BLaER1 (cell line): Measurements from ENCODE around the gene KLF6.

Experiments used
- H3K27ac ChIP-seq: shearing (Covaris generic); formaldehyde crosslinking; 2 replicates; pipeline ENCODE4 v1.8.1; 2022
- H3K27me3 ChIP-seq: shearing (Covaris generic); formaldehyde crosslinking; 2 replicates; pipeline ENCODE4 v1.8.1; 2022
- H3K36me3 ChIP-seq: shearing (Covaris generic); formaldehyde crosslinking; 2 replicates; pipeline ENCODE4 v1.8.1; 2022
- H3K4me1 ChIP-seq: shearing (Covaris generic); formaldehyde crosslinking; 2 replicates; pipeline ENCODE4 v1.8.1; 2022
- H3K4me2 ChIP-seq: shearing (Covaris generic); formaldehyde crosslinking; 2 replicates; pipeline ENCODE4 v1.8.1; 2022
- H3K4me3 ChIP-seq: shearing (Covaris generic); formaldehyde crosslinking; 2 replicates; pipeline ENCODE4 v1.8.1; 2022
- H3K9ac ChIP-seq: shearing (Covaris generic); formaldehyde crosslinking; 2 replicates; pipeline ENCODE4 v1.8.1; 2022
- H3K9me3 ChIP-seq: shearing (Covaris generic); formaldehyde crosslinking; 2 replicates; pipeline ENCODE4 v1.8.1; 2022
- H4K20me1 ChIP-seq: shearing (Covaris generic); formaldehyde crosslinking; 2 replicates; pipeline ENCODE4 v1.8.1; 2022
- Cebpa-rat ChIP-seq: shearing (Covaris generic); IDR thresholded peaks from 2 replicates; pipeline ENCODE4 v1.8.1; 2022

The KLF6 gene

DNA sequence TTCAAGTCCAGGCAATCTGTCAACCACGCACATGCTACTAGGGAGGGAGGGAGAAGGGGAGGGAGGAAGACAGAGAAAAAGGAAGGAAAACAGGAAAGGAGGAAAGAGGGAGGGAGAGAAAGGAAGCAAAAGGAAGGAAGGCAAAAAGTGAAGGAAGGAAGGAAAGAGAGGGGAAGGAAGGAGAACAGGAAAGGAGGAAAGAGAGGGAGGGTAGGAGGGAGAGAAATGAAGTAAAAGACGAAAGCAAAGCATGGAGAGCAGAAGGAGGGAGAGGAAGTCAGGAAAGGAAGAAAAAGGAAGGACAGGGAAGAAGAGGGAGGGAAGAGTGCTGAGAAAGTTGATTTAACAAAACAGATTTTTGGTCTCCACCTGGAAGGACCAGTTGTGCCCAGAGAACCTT lies 25.6 kb downstream of the KLF6 start:
- Histone ChIP-seq H3K27ac (no peak overlapping the region), H3K9ac (no peak overlapping the region), H4K20me1 (no peaks in the 10 kb centered on the region), H3K4me3 (no peak overlapping the region), H3K4me2 (no peak overlapping the region), H3K36me3 (no peaks in the 10 kb centered on the region), H3K4me1 (peaks cover 19% of the 10 kb centered on the region), H3K27me3 (no peaks in the 10 kb centered on the region), H3K9me3 (peaks cover 6% of the 10 kb centered on the region; the same call in 1 of the 2 replicates)
- no peak for TF ChIP-seq Cebpa-rat

DNA sequence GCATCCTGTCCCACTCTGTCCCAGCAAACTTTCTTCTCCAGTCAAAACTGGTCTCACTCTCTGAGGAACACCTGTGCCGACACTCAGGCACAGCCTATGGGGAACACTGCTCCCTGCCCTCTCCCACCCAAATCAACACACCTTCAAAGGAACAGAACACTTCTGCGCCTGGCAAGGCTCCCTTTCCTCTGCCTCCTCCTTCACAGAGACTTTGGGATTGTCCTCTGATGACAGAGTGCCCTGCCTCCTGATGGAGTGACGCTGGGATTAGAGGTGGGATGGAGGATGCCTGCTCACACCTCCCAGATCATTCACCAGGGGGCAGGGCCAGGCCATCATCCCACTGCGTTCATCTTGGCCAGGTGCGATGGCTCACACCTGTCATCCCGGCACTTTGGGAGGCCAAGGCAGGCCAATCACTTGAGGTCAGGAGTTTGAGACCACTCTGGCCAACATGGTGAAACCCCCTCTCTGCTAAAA lies 26.5 kb downstream of the KLF6 start:
- H3K9ac ChIP-seq = no peak overlapping the region

DNA sequence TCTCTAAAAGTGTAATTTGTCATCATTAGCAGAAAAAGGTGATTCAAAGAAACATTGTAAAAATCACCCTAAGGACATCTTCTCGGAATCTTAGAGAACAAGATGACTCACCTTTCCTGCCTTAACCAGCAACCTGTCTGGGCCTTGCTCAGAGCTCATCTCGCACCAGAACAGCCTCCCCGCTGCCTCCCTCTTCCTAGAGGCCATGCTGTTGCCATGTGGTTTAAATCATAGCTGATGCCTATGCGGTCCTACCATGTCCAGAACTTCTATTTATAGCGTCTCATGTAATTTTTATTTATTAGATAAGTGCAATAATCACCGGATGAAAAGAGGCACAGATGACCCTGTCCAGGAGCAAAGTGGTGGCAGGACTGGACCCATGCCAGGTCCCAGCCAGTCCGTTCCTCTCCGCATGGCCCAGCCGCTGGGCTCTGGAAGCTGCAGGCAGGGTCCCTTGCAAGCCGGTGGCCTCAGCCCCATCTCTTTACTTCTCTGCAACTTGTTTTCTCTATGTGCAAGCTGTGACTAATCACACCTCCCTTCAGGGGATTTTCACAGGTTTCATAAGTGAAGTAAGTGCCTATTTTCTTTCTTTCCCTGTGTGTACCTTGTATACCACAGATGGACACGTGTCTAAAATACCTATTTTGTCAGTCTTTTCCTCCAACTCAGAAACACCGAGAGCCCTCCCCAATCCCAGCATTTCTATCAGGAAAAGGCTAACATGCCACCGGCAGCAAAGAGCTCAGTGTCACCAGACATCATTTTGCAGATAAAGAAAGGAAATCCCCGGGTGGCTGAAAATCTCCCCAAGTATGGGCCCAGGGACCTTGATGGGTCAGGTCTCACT lies 27.1 kb downstream of the KLF6 start:
- Histone ChIP-seq H3K9me3 (peaks cover 6% of the 10 kb centered on the region; the same call in 1 of the 2 replicates), H3K4me3 (no peak overlapping the region), H3K36me3 (no peaks in the 10 kb centered on the region), H3K4me1 (peaks cover 16% of the 10 kb centered on the region), H3K4me2 (no peak overlapping the region), H3K9ac (no peak overlapping the region), H4K20me1 (no peaks in the 10 kb centered on the region), H3K27ac (no peak overlapping the region), H3K27me3 (no peaks in the 10 kb centered on the region)
- TF ChIP-seq Cebpa-rat = no peak

More for the DNA sequence above, 26.5 kb downstream of the KLF6 start:
- Histone ChIP-seq H3K27me3 (no peaks in the 10 kb centered on the region), H3K36me3 (no peaks in the 10 kb centered on the region), H3K9me3 (peaks cover 6% of the 10 kb centered on the region; the same call in 1 of the 2 replicates), H3K27ac (no peak overlapping the region), H3K4me1 (peaks cover 12% of the 10 kb centered on the region; the same call in 1 of the 2 replicates), H4K20me1 (no peaks in the 10 kb centered on the region), H3K4me3 (no peak overlapping the region), H3K4me2 (no peak overlapping the region)
- TF ChIP-seq Cebpa-rat = no peak

DNA sequence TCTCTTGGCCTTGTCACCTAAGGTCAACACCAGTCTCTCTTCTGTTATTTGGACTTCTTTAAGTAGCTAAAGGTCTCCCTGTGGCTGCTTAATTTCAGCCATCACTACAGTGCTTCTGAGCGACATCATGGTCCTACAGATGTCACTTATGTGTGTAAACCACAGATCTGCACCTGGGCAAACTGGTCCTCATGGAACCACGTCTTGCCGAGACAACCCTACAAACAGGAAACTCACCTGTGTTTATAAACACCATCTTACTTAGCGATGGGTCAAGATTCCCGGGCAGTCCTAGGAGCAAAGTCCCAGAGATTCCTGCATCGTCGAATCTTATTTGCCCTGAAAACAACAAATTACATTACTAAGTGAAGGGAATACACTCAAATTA lies 27.8 kb downstream of the KLF6 start:
- no peak overlapping the region for H3K27ac ChIP-seq
- no peak overlapping the region for H3K4me3 ChIP-seq
- H3K27me3 ChIP-seq = no peaks in the 10 kb centered on the region
- no peak for TF ChIP-seq Cebpa-rat
- H3K4me1 ChIP-seq = peaks cover 22% of the 10 kb centered on the region
- H4K20me1 ChIP-seq = no peaks in the 10 kb centered on the region
- no peak overlapping the region for H3K9ac ChIP-seq
- H3K36me3 ChIP-seq = no peaks in the 10 kb centered on the region
- no peak overlapping the region for H3K4me2 ChIP-seq
- H3K9me3 ChIP-seq = peaks cover 6% of the 10 kb centered on the region; the same call in 1 of the 2 replicates

DNA sequence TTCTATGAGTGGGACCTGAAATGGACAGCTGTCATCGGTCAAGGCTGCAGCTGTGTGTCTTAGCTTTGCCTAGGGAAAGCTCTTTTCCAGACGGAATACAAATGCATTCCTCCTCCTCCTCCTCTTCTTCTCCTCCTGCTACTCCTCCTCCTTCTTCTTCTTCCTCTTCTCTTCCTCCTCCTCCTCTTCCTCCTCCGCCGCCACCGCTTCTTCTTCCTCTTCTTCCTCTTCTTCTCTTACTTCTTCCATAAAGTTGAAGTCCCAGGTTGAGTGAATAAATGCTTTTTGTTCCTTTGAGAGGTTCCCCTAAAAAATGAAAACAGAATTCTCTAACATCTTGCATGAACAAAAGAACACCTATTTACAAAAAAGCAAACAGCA lies 28.7 kb downstream of the KLF6 start:
- Histone ChIP-seq H3K4me1 (peaks cover 28% of the 10 kb centered on the region), H3K4me3 (no peak overlapping the region), H3K27me3 (no peaks in the 10 kb centered on the region), H3K27ac (no peak overlapping the region), H4K20me1 (no peaks in the 10 kb centered on the region), H3K9ac (no peak overlapping the region), H3K4me2 (no peak overlapping the region), H3K9me3 (peaks cover 6% of the 10 kb centered on the region; the same call in 1 of the 2 replicates), H3K36me3 (no peaks in the 10 kb centered on the region)
- TF ChIP-seq Cebpa-rat = no peak

DNA sequence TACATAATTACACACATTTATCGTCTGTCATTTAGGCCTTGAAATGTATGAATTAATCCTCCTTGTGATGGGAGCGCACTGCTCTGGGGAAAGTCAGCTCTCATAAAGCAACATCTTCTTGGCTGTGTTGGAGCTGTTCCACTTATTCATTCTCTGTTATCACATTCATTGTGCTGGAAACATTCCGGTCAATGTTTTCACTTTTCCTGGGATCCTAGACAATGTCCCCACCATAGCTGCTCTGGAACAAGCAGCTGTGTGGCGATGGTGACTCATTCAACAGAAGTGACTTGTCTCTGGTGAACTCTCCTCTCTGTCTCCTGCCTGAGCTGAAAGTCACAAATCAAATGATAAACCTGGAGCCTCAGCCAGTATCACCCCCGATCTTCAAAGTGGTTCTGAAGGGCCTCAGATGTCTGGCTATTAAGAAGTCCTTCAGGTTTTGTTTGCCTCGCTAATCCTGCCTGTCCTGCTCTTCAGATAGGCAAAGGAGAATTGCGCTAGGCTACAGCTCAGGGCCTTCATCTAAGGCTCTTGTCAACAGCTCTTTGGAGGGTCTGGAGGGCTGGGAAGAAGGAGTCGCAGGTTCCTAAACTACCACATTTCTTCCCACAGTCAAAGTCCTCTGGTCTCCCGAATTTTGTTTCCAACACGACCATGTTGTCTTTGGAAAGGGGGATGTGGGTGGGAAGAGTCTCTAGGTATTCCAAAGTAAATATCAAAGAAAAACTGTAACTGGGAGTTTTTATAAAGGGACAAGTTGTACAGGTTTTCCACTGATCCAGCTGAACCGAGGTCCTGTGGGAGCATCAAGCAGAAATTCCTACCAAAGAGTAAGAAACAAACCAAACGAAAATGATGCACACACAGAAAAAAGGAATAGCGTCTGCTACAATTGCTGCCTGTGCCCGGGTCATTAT lies 29.3 kb downstream of the KLF6 start:
- H3K27ac ChIP-seq = no peak overlapping the region
- H3K4me2 ChIP-seq = no peak overlapping the region
- H3K4me3 ChIP-seq = no peak overlapping the region

DNA sequence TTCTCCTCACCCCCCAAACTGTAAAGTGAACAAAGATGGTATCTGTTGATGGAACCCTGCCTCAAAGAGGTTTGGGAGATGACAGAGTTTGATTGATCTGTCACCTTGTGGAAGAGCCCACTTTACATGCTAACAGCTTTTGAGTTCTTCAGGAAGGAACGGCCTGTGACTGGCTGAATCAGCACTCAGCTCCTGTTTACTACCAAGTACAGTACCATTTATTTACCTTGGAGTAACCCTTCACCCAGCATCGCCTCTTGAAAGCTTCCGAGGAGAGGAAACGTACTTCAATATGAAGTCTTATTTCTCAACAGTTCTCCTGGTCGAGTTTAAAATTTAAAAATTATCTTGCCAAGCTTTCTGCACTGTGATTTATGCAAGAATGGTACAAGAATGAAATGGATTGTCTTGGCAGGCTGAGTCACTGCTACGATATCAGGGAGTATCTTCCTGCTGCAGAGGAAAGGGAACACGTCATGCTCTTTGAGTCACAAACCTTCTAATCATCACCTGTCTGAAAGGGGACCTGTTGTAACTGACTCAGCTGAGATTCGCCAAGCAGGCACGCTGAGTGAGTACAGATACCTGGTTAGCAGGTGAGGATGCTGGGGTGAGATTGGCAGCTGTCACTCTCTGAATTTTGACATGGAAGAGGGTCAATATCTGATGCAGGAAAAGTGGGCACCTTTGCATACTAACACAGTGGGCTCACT lies 30.1 kb downstream of the KLF6 start:
- Histone ChIP-seq H3K4me1 (peaks cover 30% of the 10 kb centered on the region), H3K27ac (no peak overlapping the region), H4K20me1 (no peaks in the 10 kb centered on the region), H3K4me3 (no peak overlapping the region), H3K9me3 (peaks cover 2% of the 10 kb centered on the region; the same call in 1 of the 2 replicates), H3K36me3 (no peaks in the 10 kb centered on the region), H3K27me3 (no peaks in the 10 kb centered on the region), H3K9ac (no peak overlapping the region), H3K4me2 (no peak overlapping the region)
- no peak for TF ChIP-seq Cebpa-rat

More for the DNA sequence above, 29.3 kb downstream of the KLF6 start:
- Histone ChIP-seq H3K27me3 (no peaks in the 10 kb centered on the region), H4K20me1 (no peaks in the 10 kb centered on the region), H3K9me3 (peaks cover 6% of the 10 kb centered on the region; the same call in 1 of the 2 replicates), H3K36me3 (no peaks in the 10 kb centered on the region), H3K9ac (no peak overlapping the region), H3K4me1 (peaks cover 30% of the 10 kb centered on the region)
- no peak for TF ChIP-seq Cebpa-rat

DNA sequence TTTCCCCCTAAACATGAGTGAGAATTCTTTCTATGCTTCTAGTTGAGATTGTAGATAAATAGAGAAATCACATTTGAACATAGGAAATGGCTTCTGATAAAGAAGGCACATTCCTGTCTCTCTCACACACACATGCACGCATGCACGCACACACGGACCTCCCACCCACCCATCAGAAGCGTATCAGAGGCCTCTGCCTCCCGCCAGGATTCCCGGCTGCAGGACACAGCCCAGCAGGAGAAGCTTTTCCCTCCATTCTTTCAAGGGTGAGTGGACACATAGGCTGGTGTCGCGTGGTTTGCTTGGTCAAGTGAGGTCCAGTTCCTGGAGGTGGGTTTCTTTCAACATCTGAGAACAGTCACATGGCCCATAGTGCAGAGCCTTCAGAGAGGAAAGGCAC lies 34.2 kb downstream of the KLF6 start:
- no peaks in the 10 kb centered on the region for H4K20me1 ChIP-seq
- no peaks in the 10 kb centered on the region for H3K9me3 ChIP-seq
- H3K27ac ChIP-seq = no peak overlapping the region
- peak overlapping the region; percentile 84 for H3K4me2 ChIP-seq
- H3K27me3 ChIP-seq = no peaks in the 10 kb centered on the region
- H3K36me3 ChIP-seq = no peaks in the 10 kb centered on the region
- no peak for TF ChIP-seq Cebpa-rat
- H3K4me3 ChIP-seq = no peak overlapping the region
- no peak overlapping the region for H3K9ac ChIP-seq
- peaks cover 52% of the 10 kb centered on the region for H3K4me1 ChIP-seq

DNA sequence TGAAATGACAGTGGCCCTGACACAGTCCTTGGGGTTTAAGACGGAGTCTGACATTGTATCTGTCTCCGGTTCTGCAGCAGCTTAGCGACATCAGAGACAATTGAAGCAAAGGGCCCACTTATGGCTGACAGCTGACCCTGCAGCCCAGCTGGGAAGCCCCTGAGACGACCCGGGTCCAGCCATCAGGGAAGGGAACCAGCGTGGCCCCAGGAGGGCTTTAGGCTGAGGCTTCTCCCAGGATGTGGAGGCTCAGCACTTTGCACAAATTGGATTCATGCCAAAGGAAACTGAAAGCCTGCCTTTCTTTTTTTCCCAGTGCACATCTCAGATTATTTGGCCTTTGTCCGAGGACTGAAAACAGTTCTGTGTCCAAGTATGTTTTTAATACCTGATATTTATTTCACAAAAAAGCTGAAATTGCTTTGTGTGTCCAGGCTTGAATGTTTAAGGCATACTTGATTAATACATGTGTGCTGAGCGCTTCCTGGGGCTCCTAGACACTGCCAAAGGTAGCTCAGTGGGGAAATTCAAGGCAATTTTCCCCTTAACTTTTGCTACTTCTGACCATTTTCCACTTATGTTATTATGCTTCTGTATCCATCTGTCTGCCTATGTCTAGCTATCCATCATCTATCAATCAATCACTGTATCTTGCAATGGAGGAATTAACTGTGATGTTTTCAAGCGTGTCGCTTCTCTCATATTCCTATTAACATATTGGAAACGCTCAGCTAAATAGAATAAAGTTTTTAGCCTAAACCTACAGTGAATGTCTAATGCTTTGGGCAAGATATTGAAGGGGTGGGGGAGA lies 34.8 kb downstream of the KLF6 start:
- Histone ChIP-seq H3K9me3 (no peaks in the 10 kb centered on the region), H3K9ac (peak overlapping the region; percentile 20; the same call in 1 of the 2 replicates), H3K27ac (peak overlapping the region; percentile 23; the same call in 1 of the 2 replicates), H3K27me3 (no peaks in the 10 kb centered on the region), H3K4me3 (peak overlapping the region; percentile 4; the same call in 1 of the 2 replicates), H3K36me3 (no peaks in the 10 kb centered on the region), H3K4me2 (peak overlapping the region; percentile 84), H4K20me1 (no peaks in the 10 kb centered on the region), H3K4me1 (peaks cover 59% of the 10 kb centered on the region)
- no peak for TF ChIP-seq Cebpa-rat
